AML-193 (cell line): ENCODE measurements around the gene DYSF.

Source experiments
- DNase-seq, 2 experiments: peaks; one replicate each; lab custom pipeline; 2025; lab: John Stamatoyannopoulos, UW

DYSF gene

GRCh38 chr2:71502941-71503738, 49.8 kb downstream of the DYSF start:
- no peak for DNase-seq

DNA sequence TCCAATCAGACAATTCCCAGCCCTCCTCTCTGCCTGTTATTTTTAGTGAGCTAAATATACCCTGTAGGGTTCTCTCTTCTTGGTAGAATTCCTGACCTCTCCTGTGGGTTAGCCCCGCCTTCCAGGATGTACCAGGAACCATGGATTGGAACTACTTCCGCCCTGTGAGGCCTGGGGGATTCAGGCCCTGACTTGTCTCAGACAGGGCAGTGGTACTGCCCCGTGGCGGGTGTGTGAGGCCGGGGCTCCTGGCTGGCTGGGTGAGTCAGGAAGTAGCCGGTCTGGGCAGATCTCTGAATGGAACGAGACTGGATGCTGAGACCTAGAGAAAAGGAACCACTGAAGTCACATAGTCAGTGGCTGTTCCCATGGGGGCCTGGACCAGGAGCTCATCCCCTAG, 50.5 kb downstream of the DYSF start:
- DNase-seq: no peak

- no peak for DNase-seq
These were observed 51.2 kb downstream of the DYSF start for GRCh38 chr2:71504611-71505010.

DNA sequence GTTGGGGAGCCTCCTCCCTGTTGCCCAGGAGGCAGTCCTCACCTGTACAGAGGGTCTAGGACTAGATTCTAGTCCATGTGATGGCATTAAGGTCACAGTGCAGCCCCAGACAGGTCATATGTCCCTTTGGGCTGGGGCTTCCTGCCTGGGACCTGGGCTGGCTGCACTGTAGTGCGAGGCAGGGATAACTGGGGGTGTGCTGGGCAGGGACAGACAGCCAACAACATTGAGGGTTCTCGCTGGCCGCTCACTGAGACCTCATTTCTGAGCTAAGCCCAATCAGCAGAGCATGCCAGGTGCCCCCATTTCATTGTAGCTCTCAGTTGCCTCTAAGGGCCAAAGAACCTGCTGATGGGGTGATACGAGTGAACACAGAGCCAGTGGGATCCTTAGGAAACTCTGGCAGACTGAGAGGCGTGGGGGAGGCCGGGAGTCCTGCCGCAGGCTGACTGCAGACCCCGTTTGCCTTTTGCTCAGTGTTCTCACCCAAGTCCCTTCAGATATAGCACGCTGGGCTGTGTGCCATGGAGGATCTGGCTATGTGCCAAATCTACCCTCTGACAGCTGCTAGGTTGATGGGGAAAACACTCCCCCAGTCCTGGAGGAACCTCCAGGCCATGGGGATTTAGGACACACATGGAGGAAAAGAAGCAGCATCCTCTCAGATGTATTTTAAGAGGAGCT, 51.9 kb downstream of the DYSF start:
- no peak for DNase-seq

DNA sequence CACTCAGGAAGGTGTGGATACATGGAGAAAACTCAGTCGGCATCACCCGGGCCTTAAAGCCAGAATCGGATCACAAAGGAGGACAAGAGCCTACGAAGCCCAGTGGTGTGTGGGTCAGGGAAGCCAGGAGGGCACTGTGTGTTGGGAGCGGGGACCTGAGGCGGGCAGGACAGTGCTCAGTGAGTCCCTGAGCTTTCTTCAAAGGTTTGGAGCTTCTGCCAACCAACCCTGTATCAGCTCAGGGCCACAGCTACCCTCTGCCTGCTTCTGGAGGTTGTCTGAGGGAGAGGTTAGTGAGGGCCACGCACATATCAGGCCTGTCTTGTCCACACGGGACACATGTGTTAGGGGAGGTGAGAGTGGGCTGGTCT, 52.4 kb downstream of the DYSF start:
- no peak for DNase-seq

DNA sequence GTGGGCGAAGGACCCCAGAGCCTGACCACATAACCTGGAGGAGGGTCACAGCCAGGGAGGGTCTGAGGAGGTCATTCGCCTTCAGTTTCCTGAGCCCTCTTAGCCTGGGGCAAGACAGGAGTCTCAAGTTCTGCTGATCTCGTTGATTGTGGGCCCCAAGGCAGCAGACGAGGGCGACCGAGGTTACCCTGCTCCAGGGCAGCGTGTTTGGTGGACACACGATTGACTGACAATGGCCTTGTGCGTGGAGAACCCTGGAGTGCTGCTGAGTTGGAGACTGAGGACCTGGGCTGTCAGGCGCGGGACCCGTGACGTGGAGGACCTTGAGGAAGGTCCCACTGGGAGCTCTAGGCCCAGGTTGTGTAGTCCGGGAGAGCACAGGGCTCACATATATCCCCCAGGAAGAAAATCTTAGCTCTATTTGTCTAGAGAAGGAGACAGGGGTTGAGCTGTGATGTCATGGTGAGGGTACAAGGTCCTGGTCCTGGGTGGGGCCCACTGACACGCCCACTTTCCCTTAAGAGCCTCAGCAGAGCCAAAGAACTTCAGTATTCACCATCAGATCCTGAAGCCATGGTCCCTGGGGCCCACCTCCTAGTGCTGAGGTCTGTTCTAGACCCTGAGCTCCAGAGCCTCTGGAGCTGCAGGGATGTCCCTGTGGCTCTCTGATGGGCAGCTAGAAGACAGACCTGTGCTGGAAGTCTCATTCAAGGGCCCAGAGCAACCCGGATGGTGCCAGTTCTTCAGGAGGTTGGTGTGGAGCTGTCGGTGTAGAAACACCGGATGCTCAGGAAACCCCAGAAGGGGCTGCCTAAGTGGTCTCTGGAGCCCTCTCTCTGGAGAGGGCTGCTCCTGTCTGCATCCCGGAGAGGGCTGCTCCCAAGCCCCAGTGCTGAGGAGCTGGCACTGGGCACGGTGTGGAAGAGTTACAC, 53.1 kb downstream of the DYSF start:
- DNase-seq: no peak

- no peak for DNase-seq
These were observed 54.1 kb downstream of the DYSF start for GRCh38 chr2:71507476-71507875.

- DNase-seq: peak; percentile 34 to 49
These were observed 56.9 kb downstream of the DYSF start for GRCh38 chr2:71510196-71510807.

DNA sequence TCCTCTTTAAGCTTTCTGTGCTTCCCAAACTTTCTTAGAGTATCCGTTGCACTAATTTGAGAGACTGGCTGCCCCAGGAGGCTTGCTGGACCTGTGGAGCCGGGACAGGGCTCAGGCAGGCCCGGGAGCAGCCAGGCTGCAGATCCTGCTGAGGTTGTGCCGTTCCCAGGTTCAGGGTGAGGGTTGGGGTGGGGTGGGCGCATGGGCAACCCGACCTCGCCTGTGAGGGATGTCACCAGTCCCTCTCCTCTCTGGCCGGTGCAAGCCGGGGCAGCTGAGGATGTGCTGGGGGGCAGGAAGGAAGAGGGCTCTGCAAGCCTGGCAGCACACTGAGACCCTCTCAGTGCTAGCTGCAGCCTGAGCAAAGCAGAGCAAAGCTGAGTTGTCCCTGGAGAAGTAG, 57.6 kb downstream of the DYSF start:
- no peak for DNase-seq

- no peak for DNase-seq
These were observed 58.4 kb downstream of the DYSF start for GRCh38 chr2:71511776-71512175.

GRCh38 chr2:71512386-71512785, 59.0 kb downstream of the DYSF start:
- no peak for DNase-seq

DNA sequence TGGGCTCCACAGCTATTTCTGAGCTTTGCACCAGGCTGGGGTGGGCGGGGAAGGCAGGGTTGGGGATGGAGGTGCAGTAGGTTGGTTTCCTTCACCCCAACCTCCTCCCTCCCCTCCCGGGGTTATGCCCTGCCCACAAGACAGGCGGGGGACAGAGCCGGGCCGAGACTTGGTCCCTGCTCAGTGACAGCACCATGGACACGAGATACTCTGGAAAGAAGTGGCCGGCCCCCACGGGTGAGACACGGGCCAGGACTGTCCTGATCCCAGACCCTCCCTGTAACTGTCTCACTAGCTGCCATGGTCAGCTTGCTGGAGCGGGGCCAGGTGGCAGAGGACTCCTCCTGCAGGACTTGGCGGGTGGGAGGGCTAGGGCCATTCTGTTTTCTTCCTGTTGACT, 59.7 kb downstream of the DYSF start:
- DNase-seq: no peak

GRCh38 chr2:71513721-71514120, 60.4 kb downstream of the DYSF start:
- no peak for DNase-seq

- DNase-seq: no peak
These were observed 63.0 kb downstream of the DYSF start for GRCh38 chr2:71516253-71516888.

DNA sequence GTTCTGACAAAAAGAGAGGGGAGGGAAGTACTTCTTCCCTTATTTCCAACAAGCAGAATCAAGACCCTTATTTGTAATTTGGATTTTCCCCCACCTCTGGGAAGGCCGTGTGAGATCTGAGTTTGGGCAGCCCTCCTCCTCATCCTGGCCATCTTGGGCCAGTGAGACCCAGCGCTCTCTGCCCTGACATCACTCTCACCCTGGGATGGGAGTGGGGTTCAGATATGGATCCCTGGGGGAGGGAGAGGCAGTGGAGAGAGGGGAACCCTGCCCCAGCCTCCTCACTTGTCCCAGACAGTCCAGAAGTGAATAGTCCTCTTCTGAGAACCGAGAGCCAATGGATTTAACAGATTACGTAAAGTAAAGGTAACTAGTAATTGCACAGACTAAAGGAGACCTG, 64.5 kb downstream of the DYSF start:
- DNase-seq: no peak

- DNase-seq: no peak
These were observed 68.1 kb downstream of the DYSF start for GRCh38 chr2:71521436-71521950.

- DNase-seq: no peak
These were observed 71.1 kb downstream of the DYSF start for GRCh38 chr2:71524476-71524875.

DNA sequence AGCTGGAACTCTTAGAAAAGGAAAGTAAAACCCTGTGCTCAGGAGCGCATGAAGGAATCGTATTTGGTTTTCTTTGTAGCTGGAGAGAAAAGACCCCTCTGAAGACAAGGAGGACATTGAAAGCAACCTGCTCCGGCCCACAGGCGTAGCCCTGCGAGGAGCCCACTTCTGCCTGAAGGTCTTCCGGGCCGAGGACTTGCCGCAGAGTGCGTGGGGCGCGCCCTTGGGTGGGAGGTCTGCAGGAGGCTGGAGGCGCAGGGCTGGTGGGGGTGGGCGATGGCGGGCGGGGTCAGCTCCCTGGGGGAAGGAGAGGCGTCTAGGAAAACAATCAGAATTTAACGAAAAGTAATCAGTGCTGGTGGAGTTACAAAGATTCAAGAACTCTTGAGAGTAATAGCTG, 72.8 kb downstream of the DYSF start:
- DNase-seq: no peak

- no peak for DNase-seq
These were observed 73.6 kb downstream of the DYSF start for GRCh38 chr2:71526975-71527374.

DNA sequence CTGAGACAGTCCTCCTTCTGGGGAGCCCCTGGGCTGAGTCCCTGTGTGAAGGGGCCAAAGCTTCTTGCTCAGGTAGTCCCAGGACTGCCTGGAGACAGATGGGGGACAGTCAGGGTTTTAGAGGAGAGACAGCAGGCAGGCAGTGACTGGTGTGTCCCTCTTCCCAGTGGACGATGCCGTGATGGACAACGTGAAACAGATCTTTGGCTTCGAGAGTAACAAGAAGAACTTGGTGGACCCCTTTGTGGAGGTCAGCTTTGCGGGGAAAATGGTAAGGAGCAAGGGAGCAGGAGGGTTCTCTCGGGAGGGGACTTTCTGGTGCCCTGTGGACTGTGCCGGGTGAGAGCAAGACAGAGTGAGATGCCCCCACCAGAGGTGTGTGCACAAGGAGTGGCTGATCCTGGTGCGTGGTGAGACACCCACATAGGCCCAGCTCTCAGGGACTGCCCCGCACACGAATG, 74.8 kb downstream of the DYSF start:
- no peak for DNase-seq

DNA sequence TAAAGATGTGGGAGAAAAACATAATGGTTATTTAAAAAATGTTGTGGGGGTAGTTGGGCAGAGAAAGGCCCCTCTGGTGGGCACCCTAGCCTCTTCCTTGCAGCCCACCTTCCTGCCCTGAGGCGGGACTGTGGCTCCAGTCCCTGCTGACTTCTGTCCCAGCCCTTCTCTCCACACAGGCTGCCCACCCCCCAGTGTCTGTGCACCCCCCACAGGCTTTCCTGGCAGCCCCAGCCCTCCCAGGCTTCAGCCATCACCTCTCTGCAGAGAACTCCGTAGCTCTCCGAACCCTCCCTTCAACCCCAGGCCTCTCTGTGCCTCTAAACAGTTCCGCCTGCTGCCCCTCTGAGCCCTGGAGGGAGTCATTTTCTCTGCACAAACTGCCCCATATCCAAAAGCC, 75.4 kb downstream of the DYSF start:
- DNase-seq: no peak
